Measurements from ENCODE around the gene MAL.
"Not testable (repeated sequence)": the region's sequence is repeated elsewhere in the genome, so short reads cannot be mapped to it uniquely, and the experiment has no call there.

The MAL gene

GRCh38 chr2:95079199-95079683 is 53.7 kb downstream of the MAL start:
- no peak overlapping the region for H3K4me3 ChIP-seq (replicated peaks; ENCODE audit: low read depth, low read length)
- H3K36me3 ChIP-seq (ENCODE audit: control insufficient read depth, insufficient read depth, low read length), result no peaks in the 10 kb centered on the region
- no peaks in the 10 kb centered on the region for H3K27me3 ChIP-seq (replicated peaks; ENCODE audit: control insufficient read depth, insufficient read depth, low read length)
- DNase-seq (ENCODE audit: extremely low read depth, insufficient read length), result no peak
- TF ChIP-seq CTCF (IDR thresholded peaks at IDR 0.05; ENCODE audit: insufficient read depth, low read length, poor library complexity, severe bottlenecking), result no peak

- Histone ChIP-seq H3K27me3 (replicated peaks; ENCODE audit: control insufficient read depth, insufficient read depth, low read length) (no peaks in the 10 kb centered on the region), H3K4me3 (replicated peaks; ENCODE audit: low read depth, low read length) (no peak overlapping the region), H3K36me3 (ENCODE audit: control insufficient read depth, insufficient read depth, low read length) (peaks cover 10% of the 10 kb centered on the region)
- TF ChIP-seq CTCF (IDR thresholded peaks at IDR 0.05; ENCODE audit: insufficient read depth, low read length, poor library complexity, severe bottlenecking), result no peak
- no peak for DNase-seq (ENCODE audit: extremely low read depth, insufficient read length)
Observed at GRCh38 chr2:95082477-95082876, 57.0 kb downstream of the MAL start.

GRCh38 chr2:95086017-95086416 is 60.5 kb downstream of the MAL start:
- no peak for TF ChIP-seq CTCF (IDR thresholded peaks at IDR 0.05; ENCODE audit: insufficient read depth, low read length, poor library complexity, severe bottlenecking)
- Histone ChIP-seq H3K36me3 (ENCODE audit: control insufficient read depth, insufficient read depth, low read length) (peaks cover 20% of the 10 kb centered on the region), H3K4me3 (replicated peaks; ENCODE audit: low read depth, low read length) (no peak overlapping the region), H3K27me3 (replicated peaks; ENCODE audit: control insufficient read depth, insufficient read depth, low read length) (no peaks in the 10 kb centered on the region)
- no peak for DNase-seq (ENCODE audit: extremely low read depth, insufficient read length)

DNA sequence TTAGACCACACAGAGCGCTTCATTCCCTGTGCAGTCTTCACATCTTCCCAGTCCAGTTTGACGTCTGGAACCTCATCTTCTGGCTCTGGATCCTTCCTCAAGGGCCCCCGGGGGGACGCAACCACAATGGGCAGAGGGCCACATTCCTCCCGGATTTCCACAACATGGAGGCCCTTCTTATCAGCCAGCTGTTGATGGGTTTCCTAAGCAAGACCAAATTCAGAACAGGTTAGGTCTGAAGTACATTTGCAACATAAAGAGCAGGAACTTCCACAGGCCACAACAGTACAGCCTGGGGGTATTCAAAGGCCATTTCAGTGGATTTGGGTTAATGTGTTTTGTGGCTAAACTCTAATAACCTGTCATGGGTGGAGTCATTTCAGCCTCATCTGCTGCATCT is 61.9 kb downstream of the MAL start:
- DNase-seq (ENCODE audit: extremely low read depth, insufficient read length), result no peak

DNA sequence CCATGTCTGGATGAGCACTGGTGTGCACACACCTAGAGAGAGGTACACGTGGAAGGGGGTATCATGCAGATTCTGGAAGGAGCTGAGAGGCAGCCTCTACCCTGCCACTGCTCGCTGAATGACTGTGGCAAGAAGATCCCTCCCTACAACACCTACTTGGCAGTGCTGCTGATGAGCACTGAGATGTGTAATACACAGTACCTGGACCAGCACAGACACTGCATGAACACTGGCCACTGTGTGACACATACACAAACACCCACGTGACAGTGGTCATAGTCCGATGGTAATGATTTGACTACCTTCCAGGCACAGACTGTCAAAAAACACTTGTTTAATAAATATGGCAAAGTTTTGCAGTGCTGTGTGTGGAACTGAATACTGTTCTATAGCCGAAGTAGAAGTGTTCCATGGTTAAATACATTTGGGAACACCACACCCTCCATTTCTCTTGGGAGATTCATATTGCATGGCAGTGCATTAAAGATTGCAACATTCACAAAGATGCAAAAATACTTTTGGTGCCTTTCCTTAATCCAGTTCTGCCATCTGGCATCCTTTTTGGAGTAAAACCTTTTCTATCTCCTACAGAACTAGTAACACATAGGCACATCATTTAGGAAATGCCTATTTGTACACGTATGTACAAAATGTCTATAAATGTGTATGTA is 66.5 kb downstream of the MAL start:
- no peak for DNase-seq (ENCODE audit: extremely low read depth, insufficient read length)
- no peaks in the 10 kb centered on the region for H3K27me3 ChIP-seq (replicated peaks; ENCODE audit: control insufficient read depth, insufficient read depth, low read length)
- peaks cover 25% of the 10 kb centered on the region for H3K36me3 ChIP-seq (ENCODE audit: control insufficient read depth, insufficient read depth, low read length)
- TF ChIP-seq CTCF (IDR thresholded peaks at IDR 0.05; ENCODE audit: insufficient read depth, low read length, poor library complexity, severe bottlenecking), result no peak
- H3K4me3 ChIP-seq (replicated peaks; ENCODE audit: low read depth, low read length), result no peak overlapping the region

More for the DNA sequence above, 61.9 kb downstream of the MAL start:
- TF ChIP-seq CTCF (IDR thresholded peaks at IDR 0.05; ENCODE audit: insufficient read depth, low read length, poor library complexity, severe bottlenecking), result no peak
- Histone ChIP-seq H3K36me3 (ENCODE audit: control insufficient read depth, insufficient read depth, low read length) (peaks cover 28% of the 10 kb centered on the region), H3K27me3 (replicated peaks; ENCODE audit: control insufficient read depth, insufficient read depth, low read length) (no peaks in the 10 kb centered on the region), H3K4me3 (replicated peaks; ENCODE audit: low read depth, low read length) (no peak overlapping the region)

DNA sequence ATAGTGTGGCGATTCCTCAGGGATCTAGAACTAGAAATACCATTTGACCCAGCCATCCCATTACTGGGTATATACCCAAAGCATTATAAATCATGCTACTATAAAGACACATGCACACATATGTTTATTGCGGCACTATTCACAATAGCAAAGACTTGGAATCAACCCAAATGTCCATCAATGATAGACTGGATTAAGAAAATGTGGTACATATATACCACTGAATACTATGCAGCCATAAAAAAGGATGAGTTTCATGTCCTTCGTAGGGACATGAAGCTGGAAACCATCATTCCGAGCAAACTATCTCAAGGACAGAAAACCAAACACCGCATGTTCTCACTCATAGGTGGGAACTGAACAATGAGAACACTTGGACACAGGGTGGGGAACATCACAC is 72.8 kb downstream of the MAL start:
- not testable (repeated sequence) for H3K36me3 ChIP-seq (ENCODE audit: control insufficient read depth, insufficient read depth, low read length); DNase-seq (ENCODE audit: extremely low read depth, insufficient read length); H3K27me3 ChIP-seq (replicated peaks; ENCODE audit: control insufficient read depth, insufficient read depth, low read length); H3K4me3 ChIP-seq (replicated peaks; ENCODE audit: low read depth, low read length)

Data from GM06990 (cell line).